Measurements from ENCODE around the gene MPZL1.

DNA sequence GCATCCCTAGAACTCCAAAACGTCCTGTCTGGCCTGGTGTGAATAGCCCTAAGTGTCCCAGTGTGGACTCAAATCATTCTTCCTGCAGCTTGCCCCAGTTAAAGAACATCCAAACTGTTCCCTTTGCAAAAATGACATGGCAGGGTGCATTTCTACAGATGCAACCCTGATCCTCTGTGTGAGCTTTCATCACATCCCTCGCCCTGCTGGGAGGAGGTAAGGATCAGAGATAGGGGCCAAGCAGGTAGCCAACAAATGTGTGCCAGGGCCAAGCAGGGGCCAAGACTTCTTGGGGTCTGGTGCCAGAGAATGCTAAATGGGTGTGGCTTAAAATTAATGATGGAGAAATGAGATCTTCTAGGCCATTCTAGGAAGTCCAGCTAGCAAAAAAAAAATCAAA lies 27.1 kb upstream of the MPZL1 start:
- TF ChIP-seq, protein P1, sequence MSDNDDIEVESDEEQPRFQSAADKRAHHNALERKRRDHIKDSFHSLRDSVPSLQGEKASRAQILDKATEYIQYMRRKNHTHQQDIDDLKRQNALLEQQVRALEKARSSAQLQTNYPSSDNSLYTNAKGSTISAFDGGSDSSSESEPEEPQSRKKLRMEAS (IDR thresholded peaks at IDR 0.05) = no peak
- TF ChIP-seq EGR1 (IDR thresholded peaks at IDR 0.05) (no peak), YY1 (IDR thresholded peaks at IDR 0.05; ENCODE audit: low read depth) (no peak), REST (IDR thresholded peaks at IDR 0.05; ENCODE audit: low read depth) (no peak), RAD21 (IDR thresholded peaks at IDR 0.05; ENCODE audit: low read depth) (no peak), TEAD4 (IDR thresholded peaks at IDR 0.05) (no peak), FOXM1 (IDR thresholded peaks at IDR 0.05; ENCODE audit: borderline replicate concordance, low read depth) (no peak), TAF1 (IDR thresholded peaks at IDR 0.05; ENCODE audit: low read depth) (no peak), EP300 (IDR thresholded peaks at IDR 0.05; ENCODE audit: borderline replicate concordance) (no peak)
